Stimulated activated CD8-positive, alpha-beta memory T cell treated with anti-CD3 and anti-CD28 coated beads, Interleukin-7, amount 100 ng/mL, for 24 hours (primary cell): ENCODE measurements around the gene PEX3.
"Not testable (repeated sequence)": the region's sequence is repeated elsewhere in the genome, so short reads cannot be mapped to it uniquely, and the experiment has no call there.

Experiments
- DNase-seq: peaks from one replicate; pipeline ENCODE4 v3.0.0-alpha.2; 2020; ENCODE audit warnings: low read depth

PEX3 gene

GRCh38 chr6:143449082-143449713 lies 1.4 kb upstream of the PEX3 start:
- DNase-seq = no peak

- DNase-seq = peak; percentile 1
These were observed 722 bp upstream of the PEX3 start for GRCh38 chr6:143449714-143450452.

GRCh38 chr6:143451531-143451930 lies 926 bp downstream of the PEX3 start:
- no peak for DNase-seq

- no peak for DNase-seq
These were observed 7.2 kb downstream of the PEX3 start for GRCh38 chr6:143457563-143458359.

- DNase-seq = no peak
These were observed 14.9 kb downstream of the PEX3 start for GRCh38 chr6:143465546-143465945.

- DNase-seq = no peak
These were observed 17.4 kb downstream of the PEX3 start for GRCh38 chr6:143468026-143468425.

- not testable (repeated sequence) for DNase-seq
These were observed 18.2 kb downstream of the PEX3 start for GRCh38 chr6:143468823-143469222.

GRCh38 chr6:143471822-143472221 lies 21.2 kb downstream of the PEX3 start:
- DNase-seq = no peak

GRCh38 chr6:143476545-143476944 lies 25.9 kb downstream of the PEX3 start:
- no peak for DNase-seq

- DNase-seq = no peak
These were observed 28.0 kb downstream of the PEX3 start for GRCh38 chr6:143478479-143479062.

- no peak for DNase-seq
These were observed 32.0 kb downstream of the PEX3 start for GRCh38 chr6:143482593-143482992.

- no peak for DNase-seq
These were observed 35.4 kb downstream of the PEX3 start for GRCh38 chr6:143485967-143486366.

- DNase-seq = no peak
These were observed 36.1 kb downstream of the PEX3 start for GRCh38 chr6:143486752-143487151.

- no peak for DNase-seq
These were observed 39.6 kb downstream of the PEX3 start for GRCh38 chr6:143490244-143490643.

- no peak for DNase-seq
These were observed 40.2 kb downstream of the PEX3 start for GRCh38 chr6:143490775-143491174.

GRCh38 chr6:143496974-143497373 lies 46.4 kb downstream of the PEX3 start:
- no peak for DNase-seq

- DNase-seq = no peak
These were observed 47.8 kb downstream of the PEX3 start for GRCh38 chr6:143498428-143498827.

- DNase-seq = no peak
These were observed 51.2 kb downstream of the PEX3 start for GRCh38 chr6:143501851-143502250.

GRCh38 chr6:143504369-143504768 lies 53.8 kb downstream of the PEX3 start:
- no peak for DNase-seq

GRCh38 chr6:143505111-143505510 lies 54.5 kb downstream of the PEX3 start:
- no peak for DNase-seq

- no peak for DNase-seq
These were observed 54.9 kb downstream of the PEX3 start for GRCh38 chr6:143505537-143505936.

- DNase-seq = no peak
These were observed 55.6 kb downstream of the PEX3 start for GRCh38 chr6:143506199-143506598.

GRCh38 chr6:143506620-143507019 lies 56.0 kb downstream of the PEX3 start:
- no peak for DNase-seq
